ENCODE data around the gene ATG2A.

GRCh38 chr11:64910451-64911093 is 6.4 kb downstream of the ATG2A start:
- TF ChIP-seq POLR2A (IDR thresholded peaks at IDR 0.05; ENCODE audit: extremely low read depth, insufficient read length) (no peak), CTCF (IDR thresholded peaks at IDR 0.05; ENCODE audit: low read depth, low read length) (no peak)
